ENCODE results near the gene RCSD1. TPM values are rescaled to one million over a fixed set of nuclear protein-coding genes. Genes with fewer than 3 reads are reported as not detected.

Gene RCSD1
- total and polyA plus RNA-seq, 2 donors (not counting 3 experiments of a cell fraction or from before 2014, with no cell fraction given) = 0.08 to 1.00 TPM

GRCh38 chr1:167592475-167592874 lies 37.6 kb upstream of the RCSD1 start:
- TF ChIP-seq POLR2A (IDR thresholded peaks at IDR 0.05; ENCODE audit: low read depth, low read length) (no peak), MYC (IDR thresholded peaks at IDR 0.05; ENCODE audit: low read depth, low read length) (no peak), FOS (IDR thresholded peaks at IDR 0.05; ENCODE audit: borderline replicate concordance, insufficient read depth, low read length) (no peak), POLR2AphosphoS5 (IDR thresholded peaks at IDR 0.05; ENCODE audit: insufficient read depth, low read depth, low read length) (no peak), GATA2 (IDR thresholded peaks at IDR 0.05; ENCODE audit: insufficient read depth, insufficient read length, low read depth, low read length) (no peak), JUN (IDR thresholded peaks at IDR 0.05; ENCODE audit: borderline replicate concordance, insufficient read depth, insufficient read length, low read depth) (no peak), MAX (IDR thresholded peaks at IDR 0.05; ENCODE audit: insufficient read depth, insufficient read length) (no peak), EZH2 (IDR thresholded peaks at IDR 0.05; ENCODE audit: borderline replicate concordance, low read depth, low read length, severe bottlenecking) (no peak), CTCF (IDR thresholded peaks at IDR 0.05; ENCODE audit: extremely low read depth in 1 of 2, insufficient read depth in 1 of 2, low read depth in 1 of 2, low read length in 2 of 2) (no peak)
- intact Hi-C loops (cut with micrococcal nuclease) = no loop called here
- no peaks in the 10 kb centered on the region for H4K20me1 ChIP-seq (replicated peaks; ENCODE audit: control insufficient read depth, extremely low read depth, insufficient read depth, low read length)
- DNase-seq (ENCODE audit: low read depth, low spot score) = no peak
- no peaks in the 10 kb centered on the region for H3K36me3 ChIP-seq (ENCODE audit: control insufficient read depth in 2 of 2, extremely low read depth in 1 of 2, insufficient read depth in 2 of 2, low read length in 2 of 2)
- CTCF ChIA-PET = interaction anchor here (0.9 kb wide), 1 partner anchor 95 kb away, joined by 3 read pairs; no protein-coding TSS in a partner anchor
- FAIRE-seq = no peak
- no peak overlapping the region for H3K4me2 ChIP-seq (ENCODE audit: insufficient read depth, low read length)
- no peaks in the 10 kb centered on the region for H3K4me1 ChIP-seq (ENCODE audit: control insufficient read depth, extremely low read depth, insufficient read depth, low read length)
- no peak overlapping the region for H2AFZ ChIP-seq (ENCODE audit: low read depth, low read length)
- H3K9me1 ChIP-seq (replicated peaks; ENCODE audit: control insufficient read depth, extremely low read depth, insufficient read depth, low read length) = no peaks in the 10 kb centered on the region
- no peaks in the 10 kb centered on the region for H3K79me2 ChIP-seq (ENCODE audit: control insufficient read depth, insufficient read depth, low read length)
- no peak overlapping the region for H3K4me3 ChIP-seq (replicated peaks in 1 of 3; ENCODE audit: insufficient read depth in 1 of 3, low read depth in 1 of 3, low read length in 3 of 3)
- H3K9me3 ChIP-seq (replicated peaks; ENCODE audit: control insufficient read depth, insufficient read depth, low read length) = no peaks in the 10 kb centered on the region
- no peaks in the 10 kb centered on the region for H3K27me3 ChIP-seq (ENCODE audit: control insufficient read depth in 2 of 2, insufficient read depth in 2 of 2, low read length in 2 of 2)
- POLR2A ChIA-PET = interaction anchor here (0.6 kb wide), 1 partner anchor 55 kb away, joined by 3 read pairs; no protein-coding TSS in a partner anchor
- no TSS peak for BruUV-seq (replicated peaks)
- H3K9ac ChIP-seq (replicated peaks; ENCODE audit: extremely low read depth, insufficient read depth, low read length) = no peak overlapping the region
- no peak overlapping the region for H3K27ac ChIP-seq (ENCODE audit: insufficient read depth, low read depth, low read length)
- dilution Hi-C loops (cut with MboI; ENCODE audit: extremely low pct_ligation_motif_present, low sequenced_read_pairs) = no loop called here
